ENCODE results near the gene CALCB. TPM values are rescaled to one million over a fixed set of nuclear protein-coding genes. Genes with fewer than 3 reads are reported as not detected.
"Not testable (repeated sequence)": the region's sequence is repeated elsewhere in the genome, so short reads cannot be mapped to it uniquely, and the experiment has no call there.

Gene CALCB
- total and polyA plus RNA-seq, 2 of the 8 experiments (the other 6 are each of a cell fraction or from before 2014, with no cell fraction given), result 3.7 to 4.2 TPM

DNA sequence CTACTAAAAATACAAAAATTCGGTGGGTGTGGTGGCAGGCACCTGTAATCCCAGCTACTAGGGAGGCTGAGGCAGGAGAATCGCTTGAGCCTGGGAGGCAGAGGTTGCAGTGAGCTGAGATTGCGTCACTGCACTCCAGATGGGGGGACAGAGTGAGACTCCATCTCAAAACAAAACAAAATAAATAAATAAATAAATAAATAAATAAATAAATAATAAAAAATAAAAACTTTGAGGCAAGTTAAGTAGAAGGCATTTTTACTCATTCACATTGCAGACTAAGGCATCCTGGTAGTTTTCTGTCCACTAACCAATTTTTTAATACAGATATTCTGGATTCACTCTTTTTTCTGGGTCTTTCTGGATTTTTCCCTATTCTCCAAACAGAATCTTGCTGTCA is 26.7 kb upstream of the CALCB start:
- FAIRE-seq; H2AK5ac ChIP-seq (ENCODE audit: low read depth, low read length); H3K23me2 ChIP-seq (ENCODE audit: low read depth, low read length); H3K18ac ChIP-seq (ENCODE audit: extremely low read depth, low read length); H3K56ac ChIP-seq (replicated peaks; ENCODE audit: insufficient read length, low read depth, low read length); H3K23ac ChIP-seq (ENCODE audit: insufficient read length); H3K27ac ChIP-seq (ENCODE audit: low read depth, low read length); H2BK120ac ChIP-seq (replicated peaks; ENCODE audit: low read depth, low read length); H4K5ac ChIP-seq (ENCODE audit: insufficient read length, low read depth, low read length); H3K79me1 ChIP-seq (ENCODE audit: low read depth, low read length); H3K36me3 ChIP-seq (ENCODE audit: control insufficient read depth in 2 of 4, insufficient read depth in 4 of 4, low read length in 3 of 4); H3K9ac ChIP-seq (replicated peaks in 1 of 4; ENCODE audit: extremely low read depth in 1 of 4, low read depth in 3 of 4, low read length in 3 of 4); H3K4me1 ChIP-seq (replicated peaks in 1 of 4; ENCODE audit: control insufficient read depth in 3 of 4, insufficient read depth in 4 of 4, low read length in 3 of 4); H3K14ac ChIP-seq (ENCODE audit: insufficient read length); POLR2A ChIA-PET (ENCODE audit: partially characterized antibody); H2BK20ac ChIP-seq (ENCODE audit: low read length); H4K8ac ChIP-seq (ENCODE audit: extremely low read depth, insufficient read depth, low read length); H2BK15ac ChIP-seq (ENCODE audit: low read length); H4K20me1 ChIP-seq (replicated peaks in 1 of 2; ENCODE audit: control insufficient read depth in 1 of 2, insufficient read depth in 2 of 2, low read length in 2 of 2); H4K91ac ChIP-seq (replicated peaks; ENCODE audit: insufficient read length, low read length); DNase-seq (ENCODE audit: low read depth in 1 of 2, low spot score in 2 of 2); H3K27me3 ChIP-seq (replicated peaks in 1 of 4; ENCODE audit: control insufficient read depth in 3 of 4, extremely low read depth in 1 of 4, insufficient read depth in 3 of 4, low read length in 3 of 4); H2AFZ ChIP-seq (ENCODE audit: low read length); H3K4ac ChIP-seq (replicated peaks; ENCODE audit: insufficient read length, low read depth, low read length); H3K9me3 ChIP-seq (ENCODE audit: insufficient read depth in 2 of 2, low read depth in 1 of 2, low read length in 1 of 2); H2BK5ac ChIP-seq (ENCODE audit: low read depth, low read length); H2BK12ac ChIP-seq (ENCODE audit: low read depth, low read length); H3K79me2 ChIP-seq (ENCODE audit: control insufficient read depth in 1 of 2, insufficient read depth in 2 of 2, low read length in 2 of 2); H3K4me2 ChIP-seq (ENCODE audit: insufficient read depth in 1 of 2, low read depth in 2 of 2, low read length in 2 of 2); H3K4me3 ChIP-seq (ENCODE audit: extremely low read depth in 1 of 4, insufficient read depth in 2 of 4, low read depth in 3 of 4, low read length in 4 of 4): not testable (repeated sequence)
- CTCF ChIA-PET (ENCODE audit: partially characterized antibody), result interaction anchor here (0.7 to 4.5 kb wide), 3 partner anchors 13 to 54 kb away, joined by 3 to 20 read pairs (median 5); no protein-coding TSS in a partner anchor
- WGBS, 2 experiments (ENCODE audit: extremely low coverage in 1 of 2, insufficient coverage in 1 of 2, insufficient read length in 1 of 2, insufficient replicate concordance in 2 of 2, low coverage in 1 of 2, low lambda C conversion rate in 2 of 2, missing lambda C conversion rate in 1 of 2), result 86% methylated on average over 3 of the region's 3 CpGs; no CpG with 5 or more reads in 1 of the 2 experiments
